Neural cell (in vitro differentiated cells): ENCODE measurements around the gene VAV2. TPM values are rescaled to one million over a fixed set of nuclear protein-coding genes. Genes with fewer than 3 reads are reported as not detected.

Experiments used
- H2AFZ ChIP-seq: fragments of 200-600, 300-800 bp; sonication (generic), shearing (Covaris generic); 2 replicates; pipeline ENCODE4 v1.6.0; 2014; ENCODE audit warnings: low read depth, mild to moderate bottlenecking, antibody characterized with exemption, low read length, moderate library complexity
- H3F3A ChIP-seq: fragments of 200-600 bp; shearing (Covaris generic); 2 replicates; pipeline ENCODE4 v1.6.1; 2016; ENCODE audit warnings: mild to moderate bottlenecking, moderate library complexity, mixed read lengths, antibody characterized with exemption, low read length; ENCODE audit not compliant: insufficient read depth, poor library complexity, severe bottlenecking
- H3K27ac ChIP-seq: fragments of 200-600, 300-800 bp; sonication (generic), shearing (Covaris generic); 2 replicates; pipeline ENCODE4 v1.5.1; 2014; ENCODE audit warnings: mild to moderate bottlenecking, low read length, moderate library complexity
- H3K27me3 ChIP-seq: fragments of 300-800, 200-600 bp; sonication (generic), shearing (Covaris generic); 2 replicates; pipeline ENCODE4 v1.6.0; 2014; ENCODE audit warnings: mild to moderate bottlenecking, low read depth, low read length, moderate library complexity; ENCODE audit not compliant: insufficient read depth
- H3K36me3 ChIP-seq: fragments of 300-800, 200-600 bp; sonication (generic), shearing (Covaris generic); 2 replicates; pipeline ENCODE4 v1.5.1; 2014; ENCODE audit warnings: mild to moderate bottlenecking, antibody characterized with exemption, low read length, moderate library complexity; ENCODE audit not compliant: insufficient read depth
- H3K4me2 ChIP-seq: fragments of 300-800, 200-600 bp; sonication (generic), shearing (Covaris generic); 2 replicates; pipeline ENCODE4 v1.6.0; 2014; ENCODE audit warnings: mild to moderate bottlenecking, low read length
- H3K4me3 ChIP-seq: fragments of 300-800, 200-600 bp; sonication (generic), shearing (Covaris generic); 2 replicates; pipeline ENCODE4 v1.5.1; 2014; ENCODE audit warnings: mild to moderate bottlenecking, low read length, moderate library complexity
- H3K79me2 ChIP-seq: fragments of 200-600 bp; shearing (Covaris generic); replicated peaks from 2 replicates; pipeline ENCODE4 v1.6.0; 2014; ENCODE audit warnings: mild to moderate bottlenecking, low read length, moderate library complexity; ENCODE audit not compliant: insufficient read depth
- H3K9ac ChIP-seq: fragments of 300-800, 200-600 bp; sonication (generic), shearing (Covaris generic); 2 replicates; pipeline ENCODE4 v1.6.1; 2016; ENCODE audit warnings: mild to moderate bottlenecking, low read length, mixed read lengths
- H3K9me2 ChIP-seq: fragments of 200-600 bp; shearing (Covaris generic); 2 replicates; pipeline ENCODE4 v1.6.1; 2016; ENCODE audit warnings: mild to moderate bottlenecking, low read length, mixed read lengths; ENCODE audit not compliant: insufficient read depth
- H3K9me3 ChIP-seq: fragments of 200-600, 300-800 bp; sonication (generic), shearing (Covaris generic); 2 replicates; pipeline ENCODE4 v1.6.1; 2016; ENCODE audit warnings: mild to moderate bottlenecking, mixed run types, low read length, moderate library complexity, mixed read lengths
- H4K20me1 ChIP-seq: fragments of 200-600 bp; shearing (Covaris generic); 2 replicates; pipeline ENCODE4 v1.6.1; 2016; ENCODE audit warnings: mild to moderate bottlenecking, mixed run types; ENCODE audit not compliant: insufficient read depth
- EP300 ChIP-seq: fragments of 450-650 bp; conservative IDR thresholded peaks from 2 replicates; pipeline ENCODE4 v1.6.1; 2014; ENCODE audit warnings: antibody characterized with exemption, mild to moderate bottlenecking, moderate library complexity; ENCODE audit not compliant: poor library complexity, severe bottlenecking
- EZH2 ChIP-seq: fragments of 200-600, 300-800 bp; shearing (Covaris generic), sonication (generic); IDR thresholded peaks from 2 replicates; pipeline ENCODE4 v1.6.1; 2014; ENCODE audit warnings: antibody characterized with exemption, low read length, borderline replicate concordance, mild to moderate bottlenecking; ENCODE audit not compliant: insufficient read depth, poor library complexity, severe bottlenecking
- MXI1 ChIP-seq: fragments of 450-650 bp; conservative IDR thresholded peaks from 2 replicates; pipeline ENCODE4 v1.6.1; 2014; ENCODE audit warnings: antibody characterized with exemption, mild to moderate bottlenecking; ENCODE audit not compliant: poor library complexity, severe bottlenecking
- POLR2AphosphoS5 ChIP-seq: IDR thresholded peaks from 2 replicates; pipeline ENCODE4 v1.6.1; 2012
- RAD21 ChIP-seq: fragments of 450-650 bp; conservative IDR thresholded peaks from 2 replicates; pipeline ENCODE4 v1.6.1; 2014; ENCODE audit warnings: antibody characterized with exemption, mild to moderate bottlenecking, moderate library complexity
- SMC3 ChIP-seq: fragments of 450-650 bp; conservative IDR thresholded peaks from 2 replicates; pipeline ENCODE4 v1.6.1; 2014; ENCODE audit warnings: antibody characterized with exemption, mild to moderate bottlenecking, moderate library complexity; ENCODE audit not compliant: poor library complexity
- TAF1 ChIP-seq: IDR thresholded peaks from 2 replicates; pipeline ENCODE4 v1.6.1; 2012; ENCODE audit warnings: low read depth
- polyA plus RNA-seq: library from polyadenylated mRNA; depleted of rRNA; stranded (reverse); fragments of >200 nt; gene quantifications from 2 replicates; pipeline ENCODE4 v1.2.3, GENCODE V29; 2014
- TF ChIP-seq, protein P1 (sequence below): IDR thresholded peaks from 2 replicates; pipeline ENCODE4 v1.6.1; 2012; ENCODE audit warnings: borderline replicate concordance
- TF ChIP-seq, protein P2 (sequence below): fragments of 450-650 bp; IDR thresholded peaks from 2 replicates; pipeline ENCODE4 v1.5.1; 2014; ENCODE audit warnings: antibody characterized with exemption, mild to moderate bottlenecking, moderate library complexity; ENCODE audit not compliant: poor library complexity, severe bottlenecking

The VAV2 gene
- polyA plus RNA-seq, 1 donor from 2014 or later: 35.2 TPM

DNA sequence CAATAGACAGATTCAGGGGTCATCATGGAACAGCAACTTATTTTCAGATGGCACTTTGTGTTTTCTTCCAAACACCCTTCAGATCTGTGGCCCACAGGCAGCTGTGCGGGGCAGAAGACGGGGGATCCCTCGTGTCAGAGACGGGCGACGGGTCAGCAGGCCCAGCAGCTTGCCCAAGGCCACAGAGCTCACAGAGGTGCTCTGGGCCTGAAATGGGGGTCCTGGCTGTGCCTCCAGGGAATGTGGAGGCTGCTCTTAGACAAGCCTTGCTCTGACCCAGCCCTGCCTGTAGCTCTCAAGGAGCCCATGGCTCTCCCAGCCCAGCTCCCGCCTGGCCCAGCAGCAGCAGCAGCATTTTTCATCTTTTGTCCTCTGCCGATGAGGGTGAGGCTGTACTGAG is 213.0 kb downstream of the VAV2 start:
- Histone ChIP-seq H3K27ac (no peak overlapping the region), H3K79me2 (no peaks in the 10 kb centered on the region), H3K4me2 (no peak overlapping the region), H3K36me3 (peaks cover 3% of the 10 kb centered on the region), H3K9me2 (no peaks in the 10 kb centered on the region), H3F3A (no peaks in the 10 kb centered on the region), H3K27me3 (no peaks in the 10 kb centered on the region), H3K9ac (no peak overlapping the region), H3K9me3 (no peaks in the 10 kb centered on the region), H3K4me3 (no peak overlapping the region), H2AFZ (no peak overlapping the region), H4K20me1 (no peaks in the 10 kb centered on the region)
- TF ChIP-seq RAD21 (no peak), TAF1 (no peak), POLR2AphosphoS5 (no peak), EP300 (no peak), EZH2 (no peak)
- TF ChIP-seq, protein P1, sequence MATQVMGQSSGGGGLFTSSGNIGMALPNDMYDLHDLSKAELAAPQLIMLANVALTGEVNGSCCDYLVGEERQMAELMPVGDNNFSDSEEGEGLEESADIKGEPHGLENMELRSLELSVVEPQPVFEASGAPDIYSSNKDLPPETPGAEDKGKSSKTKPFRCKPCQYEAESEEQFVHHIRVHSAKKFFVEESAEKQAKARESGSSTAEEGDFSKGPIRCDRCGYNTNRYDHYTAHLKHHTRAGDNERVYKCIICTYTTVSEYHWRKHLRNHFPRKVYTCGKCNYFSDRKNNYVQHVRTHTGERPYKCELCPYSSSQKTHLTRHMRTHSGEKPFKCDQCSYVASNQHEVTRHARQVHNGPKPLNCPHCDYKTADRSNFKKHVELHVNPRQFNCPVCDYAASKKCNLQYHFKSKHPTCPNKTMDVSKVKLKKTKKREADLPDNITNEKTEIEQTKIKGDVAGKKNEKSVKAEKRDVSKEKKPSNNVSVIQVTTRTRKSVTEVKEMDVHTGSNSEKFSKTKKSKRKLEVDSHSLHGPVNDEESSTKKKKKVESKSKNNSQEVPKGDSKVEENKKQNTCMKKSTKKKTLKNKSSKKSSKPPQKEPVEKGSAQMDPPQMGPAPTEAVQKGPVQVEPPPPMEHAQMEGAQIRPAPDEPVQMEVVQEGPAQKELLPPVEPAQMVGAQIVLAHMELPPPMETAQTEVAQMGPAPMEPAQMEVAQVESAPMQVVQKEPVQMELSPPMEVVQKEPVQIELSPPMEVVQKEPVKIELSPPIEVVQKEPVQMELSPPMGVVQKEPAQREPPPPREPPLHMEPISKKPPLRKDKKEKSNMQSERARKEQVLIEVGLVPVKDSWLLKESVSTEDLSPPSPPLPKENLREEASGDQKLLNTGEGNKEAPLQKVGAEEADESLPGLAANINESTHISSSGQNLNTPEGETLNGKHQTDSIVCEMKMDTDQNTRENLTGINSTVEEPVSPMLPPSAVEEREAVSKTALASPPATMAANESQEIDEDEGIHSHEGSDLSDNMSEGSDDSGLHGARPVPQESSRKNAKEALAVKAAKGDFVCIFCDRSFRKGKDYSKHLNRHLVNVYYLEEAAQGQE: no peak

DNA sequence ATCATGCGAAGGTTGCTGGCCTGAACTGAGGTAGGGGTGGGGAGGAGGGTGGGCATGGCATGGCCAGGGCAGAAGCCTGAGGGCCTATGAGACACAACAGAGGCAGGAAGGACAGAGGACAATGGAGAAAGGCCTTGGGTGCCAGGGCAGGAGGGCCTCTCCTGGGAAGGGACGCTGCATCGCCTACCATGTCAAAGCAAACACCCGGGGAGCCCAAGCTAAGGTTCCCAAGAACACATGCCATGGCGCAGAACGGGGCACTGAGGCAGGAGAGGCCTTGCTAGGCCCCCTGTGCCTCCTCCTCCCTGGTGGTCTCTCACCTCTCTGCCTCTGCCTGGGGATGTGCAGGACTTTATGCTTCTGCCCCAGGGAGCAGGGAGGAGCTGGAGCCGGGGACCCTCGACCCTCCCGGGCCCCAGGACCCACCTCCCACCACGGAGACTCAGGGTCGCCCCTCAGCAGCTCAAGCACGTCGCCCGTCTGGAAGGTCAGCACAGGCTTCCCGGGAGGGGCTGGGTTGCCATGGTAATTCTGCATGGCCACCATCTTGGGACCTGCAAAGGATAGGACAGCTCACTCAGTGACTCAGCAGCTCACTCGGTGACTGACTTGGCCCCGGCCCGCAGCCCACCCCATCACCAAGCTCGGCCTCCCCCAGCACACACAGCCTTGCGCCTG is 213.6 kb downstream of the VAV2 start:
- Histone ChIP-seq H3K79me2 (no peaks in the 10 kb centered on the region), H3K27ac (no peak overlapping the region), H3F3A (no peaks in the 10 kb centered on the region), H3K4me2 (no peak overlapping the region), H3K4me3 (no peak overlapping the region), H3K9me2 (no peaks in the 10 kb centered on the region), H3K36me3 (peaks cover 8% of the 10 kb centered on the region), H4K20me1 (no peaks in the 10 kb centered on the region), H3K27me3 (no peaks in the 10 kb centered on the region), H2AFZ (no peak overlapping the region), H3K9me3 (no peaks in the 10 kb centered on the region), H3K9ac (no peak overlapping the region)
- TF ChIP-seq EZH2 (no peak), POLR2AphosphoS5 (no peak), RAD21 (no peak), SMC3 (no peak), EP300 (no peak), MXI1 (no peak), TAF1 (no peak)
- TF ChIP-seq, protein P2, sequence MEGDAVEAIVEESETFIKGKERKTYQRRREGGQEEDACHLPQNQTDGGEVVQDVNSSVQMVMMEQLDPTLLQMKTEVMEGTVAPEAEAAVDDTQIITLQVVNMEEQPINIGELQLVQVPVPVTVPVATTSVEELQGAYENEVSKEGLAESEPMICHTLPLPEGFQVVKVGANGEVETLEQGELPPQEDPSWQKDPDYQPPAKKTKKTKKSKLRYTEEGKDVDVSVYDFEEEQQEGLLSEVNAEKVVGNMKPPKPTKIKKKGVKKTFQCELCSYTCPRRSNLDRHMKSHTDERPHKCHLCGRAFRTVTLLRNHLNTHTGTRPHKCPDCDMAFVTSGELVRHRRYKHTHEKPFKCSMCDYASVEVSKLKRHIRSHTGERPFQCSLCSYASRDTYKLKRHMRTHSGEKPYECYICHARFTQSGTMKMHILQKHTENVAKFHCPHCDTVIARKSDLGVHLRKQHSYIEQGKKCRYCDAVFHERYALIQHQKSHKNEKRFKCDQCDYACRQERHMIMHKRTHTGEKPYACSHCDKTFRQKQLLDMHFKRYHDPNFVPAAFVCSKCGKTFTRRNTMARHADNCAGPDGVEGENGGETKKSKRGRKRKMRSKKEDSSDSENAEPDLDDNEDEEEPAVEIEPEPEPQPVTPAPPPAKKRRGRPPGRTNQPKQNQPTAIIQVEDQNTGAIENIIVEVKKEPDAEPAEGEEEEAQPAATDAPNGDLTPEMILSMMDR: no peak
